SKM-1 (cell line): Measurements from ENCODE around the gene PLXNC1.
A peak's percentile ranks its signal among the peaks of the same experiment; 100 is the strongest.

ENCODE experiments used
- DNase-seq: peaks from one replicate; lab custom pipeline; 2025; ENCODE audit not compliant: unreplicated experiment; lab: John Stamatoyannopoulos, UW

Gene PLXNC1

DNA sequence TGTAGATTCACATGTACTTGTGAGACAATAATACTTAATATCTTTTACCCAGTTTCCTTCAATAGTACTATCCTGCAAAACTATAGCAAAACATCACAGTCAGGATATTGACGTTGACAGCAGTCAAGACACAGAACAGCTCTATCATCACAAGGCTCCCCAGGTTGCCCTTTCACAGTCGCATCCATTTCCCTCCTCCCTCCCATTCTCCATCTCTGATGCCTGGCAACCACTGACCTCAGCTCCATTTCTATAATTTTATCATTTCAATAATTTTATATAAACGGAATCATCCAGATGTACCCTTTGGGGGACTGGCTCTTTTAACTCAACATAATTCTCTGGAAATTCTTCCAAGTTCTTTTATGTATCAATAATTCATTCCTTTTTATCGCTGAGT, 81.5 kb downstream of the PLXNC1 start:
- no peak for DNase-seq

DNA sequence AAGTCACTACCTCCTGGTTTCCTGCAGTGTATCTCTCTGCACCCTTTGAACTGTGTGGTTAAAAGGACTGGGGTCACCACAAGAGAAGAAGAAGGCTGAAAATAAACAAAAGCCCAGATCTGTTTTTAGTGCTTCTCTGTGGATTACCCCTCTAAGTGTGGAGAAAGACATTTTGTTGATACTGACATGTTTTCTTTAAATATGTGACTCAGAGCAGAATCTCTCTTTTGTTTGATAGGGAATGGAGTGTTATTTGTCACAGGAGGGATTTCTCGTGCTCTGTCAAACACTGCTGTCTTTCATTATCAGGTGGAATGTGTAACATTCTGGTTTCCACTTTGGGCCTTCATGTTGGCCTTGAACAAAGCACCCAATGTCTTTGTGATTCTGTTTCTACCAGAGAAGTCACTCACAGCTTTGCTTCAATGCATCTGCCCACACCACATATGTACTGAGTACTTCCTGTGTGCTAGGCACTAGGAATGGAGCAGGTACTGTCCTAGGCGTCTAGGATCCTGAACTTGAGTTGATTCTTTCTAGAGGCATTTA, 82.1 kb downstream of the PLXNC1 start:
- DNase-seq = no peak

DNA sequence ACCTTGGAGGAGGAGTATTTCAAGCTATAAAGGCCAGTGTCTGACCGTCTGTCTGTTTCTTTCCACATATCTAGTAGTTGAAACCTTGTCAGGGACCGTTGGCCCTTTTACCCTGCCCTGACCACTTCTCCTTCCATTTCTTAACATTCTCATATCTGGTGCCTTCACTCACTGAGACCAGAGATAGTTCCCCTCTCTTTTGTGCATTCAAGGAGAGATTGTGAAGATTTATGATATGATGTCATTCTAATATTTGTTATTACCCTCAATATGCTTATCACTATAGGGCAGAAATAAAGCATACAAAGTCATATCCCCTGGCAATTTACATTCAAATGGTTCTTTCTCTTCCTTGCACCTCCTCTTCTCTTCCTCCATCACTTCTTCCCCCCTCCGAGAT, 83.3 kb downstream of the PLXNC1 start:
- DNase-seq = peak; percentile 13

DNA sequence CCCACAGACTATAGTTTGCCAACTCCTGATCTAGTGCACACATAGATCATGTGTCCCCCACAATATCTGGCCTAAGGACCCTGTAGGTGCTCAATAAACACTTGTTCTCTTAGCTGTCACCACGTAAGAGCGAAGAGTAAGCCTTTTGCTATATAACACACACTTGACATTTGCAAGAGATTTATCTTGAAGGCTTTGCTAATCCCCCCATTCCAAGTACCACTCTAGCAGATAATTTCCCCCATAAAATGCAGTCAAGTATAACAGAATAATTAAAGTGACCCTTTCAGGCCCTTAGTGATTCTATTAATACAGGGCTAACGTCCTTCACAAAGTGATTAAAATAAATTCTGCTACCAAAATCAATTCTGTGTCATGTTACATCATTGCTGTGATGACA, 87.5 kb downstream of the PLXNC1 start:
- DNase-seq = no peak

DNA sequence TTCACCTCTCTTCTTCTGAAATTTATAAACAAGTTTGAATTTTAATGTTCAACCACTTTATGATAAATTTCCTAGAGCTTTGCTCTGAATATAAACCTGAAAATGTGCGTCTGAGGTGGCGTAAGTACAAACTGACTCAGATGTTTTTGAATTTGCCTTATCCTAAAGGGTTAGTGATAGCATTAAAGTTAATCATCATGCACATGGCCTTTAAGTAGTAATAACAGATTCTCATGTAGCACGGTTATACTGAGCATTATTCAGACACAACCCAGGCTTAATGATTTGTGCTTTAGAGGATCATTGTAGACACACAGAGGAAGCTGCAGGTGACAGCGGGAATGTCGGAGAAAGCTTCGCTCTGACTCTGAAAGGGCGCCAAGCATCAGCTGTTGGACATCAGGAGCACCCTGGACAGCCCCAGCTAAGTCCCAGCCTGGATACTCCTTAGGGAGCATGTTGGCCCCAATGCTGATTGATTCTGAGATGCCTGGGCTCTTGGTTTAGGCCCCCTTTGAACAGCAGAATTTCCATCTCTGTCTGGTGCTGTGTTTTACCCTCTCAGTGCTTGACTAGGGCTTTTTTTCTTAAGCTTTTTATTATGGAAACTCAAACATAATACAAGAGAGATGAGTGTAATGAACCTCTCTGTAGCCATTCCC, 91.1 kb downstream of the PLXNC1 start:
- DNase-seq = no peak

DNA sequence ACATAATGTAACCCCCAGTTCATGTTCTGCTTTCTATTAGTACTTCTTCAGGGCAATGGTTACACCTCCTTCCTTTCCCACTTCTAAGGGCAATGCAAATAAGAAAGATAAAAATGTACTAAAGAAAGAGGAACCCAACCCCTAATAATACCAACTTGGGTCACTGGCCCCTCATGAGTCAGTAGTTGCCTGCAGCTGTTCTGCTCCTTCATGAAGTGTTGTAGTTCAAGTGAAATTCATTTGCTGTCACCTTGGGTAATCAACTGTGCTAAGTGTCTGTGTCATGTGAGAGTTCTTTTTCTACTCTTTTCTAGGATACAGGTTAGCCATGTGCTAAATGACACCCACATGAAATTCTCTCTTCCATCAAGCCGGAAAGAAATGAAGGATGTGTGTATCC, 91.8 kb downstream of the PLXNC1 start:
- DNase-seq = no peak

DNA sequence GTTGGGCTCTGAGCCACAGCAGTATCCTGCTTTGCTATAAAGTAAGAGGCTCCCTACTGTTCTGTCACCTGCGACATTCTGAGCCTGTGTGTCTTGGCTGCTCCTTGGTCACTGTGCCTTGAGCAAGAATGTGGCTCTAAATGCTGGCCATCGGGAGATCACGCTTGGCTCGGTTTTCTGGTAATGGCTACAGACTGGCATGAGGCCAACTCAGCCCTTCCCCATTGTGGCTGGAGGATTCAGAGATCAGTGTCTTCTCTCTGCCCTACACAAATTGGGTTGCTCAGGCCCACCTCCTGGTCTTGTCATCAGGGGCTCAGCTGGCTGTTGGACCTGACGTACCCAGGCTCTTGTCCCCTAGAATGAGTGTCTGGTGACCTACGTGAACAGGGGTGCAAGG, 94.5 kb downstream of the PLXNC1 start:
- no peak for DNase-seq

DNA sequence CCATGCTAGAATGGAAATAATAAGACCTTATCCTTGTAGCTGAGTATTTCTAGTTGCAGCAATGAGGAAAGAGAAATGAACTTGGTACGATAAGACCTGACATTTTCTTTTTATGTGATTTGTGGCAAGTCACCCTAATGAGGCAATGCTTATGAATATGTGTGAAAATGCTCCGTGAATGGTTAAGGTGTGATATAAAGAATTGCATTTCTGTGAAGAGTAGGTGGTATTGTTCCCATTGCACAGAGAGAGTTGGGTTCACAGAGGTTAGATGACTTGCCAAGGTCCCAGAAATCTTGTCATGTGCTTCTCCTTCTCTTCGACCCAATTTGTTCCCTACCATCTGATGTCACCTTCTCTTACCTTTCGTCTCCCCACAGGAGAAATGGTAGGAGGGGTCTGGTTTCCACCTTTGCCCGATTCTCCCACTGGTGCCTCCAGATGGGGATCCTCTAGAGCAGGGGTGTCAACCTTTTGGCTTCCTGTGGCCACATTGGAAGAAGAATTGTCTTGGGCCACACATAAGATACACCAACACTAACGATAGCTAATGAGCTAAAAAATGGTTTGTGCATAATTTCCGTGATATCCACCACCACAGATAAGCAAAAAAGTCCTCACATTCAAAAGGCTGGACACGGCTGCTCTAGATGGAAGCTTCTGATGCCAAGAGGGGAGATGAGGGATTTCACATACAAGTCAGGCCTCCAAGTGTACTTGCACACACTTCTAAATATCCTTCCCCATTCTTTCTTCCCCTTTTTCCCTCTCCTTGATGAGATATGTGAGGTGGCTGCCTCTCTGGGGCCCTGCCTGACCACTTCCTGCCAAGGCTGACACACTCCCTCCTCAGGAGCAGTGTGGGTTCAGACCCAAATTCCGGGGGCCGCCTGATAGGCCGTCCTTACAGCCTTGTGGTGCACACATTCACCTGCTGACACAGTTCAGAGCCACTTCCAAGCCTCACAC, 96.1 kb downstream of the PLXNC1 start:
- peak; percentile 71 for DNase-seq

DNA sequence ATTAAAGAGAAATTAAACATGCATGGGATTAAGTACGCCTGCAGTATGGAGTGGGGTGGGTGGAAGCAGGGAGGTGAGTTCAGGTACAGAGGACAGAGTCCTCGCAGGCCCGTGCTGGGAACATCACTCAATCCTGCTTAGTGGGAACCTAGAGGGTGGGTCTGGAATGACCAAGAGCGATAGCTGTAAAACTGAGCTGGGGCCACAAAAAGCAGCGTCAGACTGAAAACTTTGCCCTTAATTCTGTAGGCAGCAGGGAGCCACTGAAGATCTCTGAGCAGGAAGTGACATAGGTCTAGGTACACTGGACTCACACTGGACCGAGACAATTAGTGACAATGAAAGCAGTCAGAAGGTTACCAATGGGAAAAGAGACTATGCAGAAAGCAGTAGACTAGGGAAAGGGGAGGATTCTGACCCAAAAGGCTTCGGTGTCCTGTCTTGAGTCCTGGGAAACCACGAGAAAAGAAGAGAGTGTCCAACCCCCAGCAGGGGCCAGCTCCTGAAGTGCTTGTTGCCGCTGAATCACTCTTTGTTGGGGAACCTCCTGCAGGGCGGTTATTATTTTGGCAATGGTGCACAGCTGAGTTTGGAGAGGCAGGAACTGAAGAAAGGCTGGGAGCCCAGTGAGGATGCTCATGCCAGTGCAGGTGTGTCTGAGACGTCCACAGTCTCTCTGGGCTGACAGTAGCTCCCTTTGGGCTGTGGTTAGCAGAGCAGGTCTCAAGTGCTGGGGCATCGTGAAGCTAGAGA, 97.4 kb downstream of the PLXNC1 start:
- no peak for DNase-seq

DNA sequence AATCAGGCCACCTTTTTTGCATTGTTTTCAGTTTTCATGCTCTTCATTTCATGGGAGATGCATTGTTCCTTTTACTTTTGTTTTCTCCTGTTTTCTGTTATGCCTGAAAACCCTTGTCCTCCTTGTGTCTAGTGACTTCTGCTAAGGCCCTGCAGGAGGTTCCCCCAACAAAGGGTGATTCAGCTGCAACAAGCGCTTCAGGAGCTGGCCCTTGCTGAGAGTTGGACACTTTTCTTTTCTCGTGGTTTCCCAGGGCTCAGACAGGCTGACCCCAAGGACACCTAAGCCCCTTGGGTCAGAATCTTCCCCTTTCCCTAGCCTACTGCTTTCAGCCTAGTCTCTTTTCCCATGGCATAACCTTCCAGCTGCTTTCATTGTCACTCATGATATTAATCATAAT, 98.9 kb downstream of the PLXNC1 start:
- no peak for DNase-seq

DNA sequence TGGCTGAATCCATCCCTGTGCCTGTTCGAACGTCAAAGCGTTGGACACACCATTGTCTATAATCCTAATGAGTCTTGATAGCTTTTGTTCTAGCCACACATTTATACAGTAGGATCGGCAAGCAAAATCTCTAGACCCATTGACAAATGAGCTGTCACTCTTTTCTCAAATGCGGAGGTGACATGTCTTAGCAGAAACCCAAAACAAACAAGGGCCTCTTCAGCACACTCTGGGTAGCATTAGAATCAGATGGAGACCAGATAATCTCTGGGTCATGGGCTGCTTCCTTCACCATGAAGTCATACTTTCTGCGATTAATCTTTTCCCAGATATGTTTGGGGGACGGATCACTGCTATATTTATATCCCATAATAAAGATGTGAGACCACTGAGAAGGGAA, 100.2 kb downstream of the PLXNC1 start:
- no peak for DNase-seq

DNA sequence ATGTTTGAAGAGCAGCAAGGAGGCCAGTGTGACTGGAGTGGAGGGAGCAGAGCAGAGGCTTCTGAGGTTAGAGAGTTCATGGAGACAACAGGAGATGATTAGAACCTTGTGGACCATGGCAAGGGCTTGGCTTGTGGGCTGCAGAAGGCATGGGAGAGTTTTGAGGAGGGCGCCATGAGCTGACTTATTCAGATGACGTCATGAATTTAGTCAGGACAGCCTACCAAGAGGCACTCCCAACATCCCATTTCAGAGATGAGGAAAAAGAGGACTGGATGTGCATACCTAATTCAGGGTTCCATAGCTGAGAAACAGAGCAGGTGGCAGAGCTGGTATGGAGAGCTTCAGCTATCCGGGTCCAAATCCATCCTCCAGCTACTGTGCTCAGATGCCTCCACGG, 101.8 kb downstream of the PLXNC1 start:
- DNase-seq = no peak

DNA sequence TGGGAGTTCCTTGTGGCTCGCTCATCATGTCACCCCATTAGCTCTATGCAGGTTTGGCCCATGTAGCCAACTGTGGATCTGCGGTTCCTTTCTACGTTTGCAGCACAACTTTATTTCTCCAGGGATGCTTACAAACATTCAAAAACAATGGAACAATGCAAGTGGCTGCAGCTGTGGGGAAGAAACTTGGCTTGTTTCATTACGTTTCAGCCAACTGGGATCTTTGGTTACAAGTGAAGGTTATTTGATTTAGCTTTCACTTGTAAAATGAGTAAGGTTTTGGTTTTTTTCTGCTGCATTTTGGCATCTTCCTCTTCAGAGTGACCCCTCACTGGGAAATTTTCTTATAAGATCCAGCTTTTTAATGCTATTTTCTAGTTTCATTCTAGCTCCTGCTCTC, 105.9 kb downstream of the PLXNC1 start:
- no peak for DNase-seq

DNA sequence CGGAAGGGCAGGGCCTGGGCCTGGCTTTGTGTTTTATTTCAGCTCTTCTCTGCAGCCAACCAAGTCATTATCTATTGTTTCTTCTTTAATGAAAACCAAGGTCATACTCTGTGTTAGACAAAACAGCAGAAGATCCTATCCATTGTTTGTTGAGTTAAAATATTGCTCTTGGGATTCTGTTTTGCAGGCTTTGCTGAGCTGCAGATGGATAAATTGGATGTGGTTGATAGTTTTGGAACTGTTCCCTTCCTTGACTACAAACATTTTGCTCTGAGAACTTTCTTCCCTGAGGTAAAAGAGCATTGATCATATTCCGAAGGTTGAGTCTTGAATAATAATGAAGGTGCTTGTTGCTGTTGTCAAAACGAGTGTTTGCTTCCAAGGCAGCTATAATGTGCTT, 106.6 kb downstream of the PLXNC1 start:
- DNase-seq = no peak

DNA sequence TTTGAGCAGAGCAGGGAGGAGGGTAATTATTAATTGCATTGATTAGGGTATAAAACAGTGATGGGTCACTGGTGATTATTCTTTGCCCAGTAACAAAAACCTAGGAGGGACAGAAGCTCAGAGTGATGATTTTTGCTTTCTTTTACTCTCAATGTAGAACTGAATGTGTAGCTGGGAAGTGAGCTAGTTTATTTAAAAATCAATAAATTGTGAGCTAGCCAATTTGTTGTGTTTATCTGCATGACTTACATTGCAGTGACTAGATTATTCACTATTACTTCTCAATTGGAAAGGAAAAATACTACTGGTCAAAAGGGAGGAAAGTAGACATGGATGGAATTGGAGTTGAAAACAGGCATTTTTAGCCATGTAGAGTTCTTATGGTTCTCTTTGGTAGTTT, 107.1 kb downstream of the PLXNC1 start:
- no peak for DNase-seq

DNA sequence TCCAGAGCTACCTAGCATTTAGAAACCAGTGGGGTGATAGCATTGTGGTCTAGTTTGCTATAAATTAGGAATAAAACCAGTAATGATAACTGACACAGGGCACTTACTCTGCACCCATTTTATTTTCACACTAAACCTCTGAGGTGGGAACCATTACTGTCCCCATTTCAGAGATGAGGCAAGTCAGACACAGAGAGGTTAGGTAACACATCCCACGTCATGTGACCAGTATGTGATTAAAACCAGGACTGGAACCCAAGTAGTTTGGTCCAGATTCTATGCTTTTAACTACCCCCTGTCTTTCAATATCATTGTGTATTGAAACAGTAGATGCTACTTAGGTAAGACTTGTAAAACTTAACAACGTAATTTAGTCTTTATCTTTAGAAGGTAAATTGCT, 110.2 kb downstream of the PLXNC1 start:
- DNase-seq = no peak

DNA sequence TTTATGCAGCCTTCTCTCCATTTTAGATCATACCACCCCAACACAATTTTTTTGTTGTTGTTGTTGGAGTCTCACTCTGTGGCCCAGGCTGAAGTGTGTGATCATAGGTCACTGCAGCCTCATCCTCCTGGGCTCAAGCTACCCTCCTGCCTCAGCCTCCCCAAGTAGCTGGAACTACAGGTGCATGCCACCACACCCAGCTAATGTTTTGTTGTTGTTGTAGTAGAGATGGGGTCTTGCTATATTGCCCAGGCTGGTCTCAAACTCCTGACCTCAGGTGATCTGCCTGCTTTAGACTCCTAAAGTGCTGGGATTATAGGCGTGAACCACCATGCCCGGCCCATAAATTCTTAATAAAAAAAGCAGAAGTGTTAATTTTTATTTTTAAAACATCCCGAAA, 111.6 kb downstream of the PLXNC1 start:
- no peak for DNase-seq

DNA sequence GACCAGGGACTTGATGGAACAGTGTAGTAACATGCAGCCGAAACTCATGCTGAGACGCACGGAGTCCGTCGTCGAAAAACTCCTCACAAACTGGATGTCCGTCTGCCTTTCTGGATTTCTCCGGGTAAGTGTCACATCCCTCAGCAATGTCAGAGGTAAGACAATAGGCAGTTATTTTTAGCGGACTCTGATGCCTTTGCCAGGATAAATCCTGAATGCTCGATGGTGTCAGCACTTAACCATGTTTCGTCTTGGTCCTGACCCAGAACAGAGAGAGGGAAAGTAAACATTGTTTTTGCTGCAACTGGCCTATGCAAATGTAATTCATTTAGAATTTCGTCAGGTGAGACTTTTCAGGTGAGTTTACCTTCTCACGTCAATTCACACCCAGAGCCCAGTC, 112.3 kb downstream of the PLXNC1 start:
- no peak for DNase-seq

DNA sequence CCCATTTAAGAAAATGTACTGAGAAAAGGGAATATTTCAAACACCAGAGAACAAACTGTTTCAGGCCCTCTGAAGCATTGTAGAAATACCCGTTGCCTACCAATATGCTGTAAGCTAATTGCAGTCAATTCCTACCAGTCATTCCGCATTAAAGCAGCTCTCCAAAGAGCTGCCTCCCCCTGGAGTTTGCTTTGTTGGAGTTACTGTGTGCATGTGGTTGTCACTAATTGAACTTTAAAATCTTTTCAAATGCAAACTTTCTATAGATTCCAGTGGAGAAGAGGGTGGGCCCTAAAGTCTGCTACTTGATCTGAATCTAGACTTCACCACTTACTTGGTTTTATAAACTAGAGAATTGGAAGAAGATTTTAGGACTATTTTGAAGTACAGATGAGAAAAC, 112.7 kb downstream of the PLXNC1 start:
- no peak for DNase-seq

DNA sequence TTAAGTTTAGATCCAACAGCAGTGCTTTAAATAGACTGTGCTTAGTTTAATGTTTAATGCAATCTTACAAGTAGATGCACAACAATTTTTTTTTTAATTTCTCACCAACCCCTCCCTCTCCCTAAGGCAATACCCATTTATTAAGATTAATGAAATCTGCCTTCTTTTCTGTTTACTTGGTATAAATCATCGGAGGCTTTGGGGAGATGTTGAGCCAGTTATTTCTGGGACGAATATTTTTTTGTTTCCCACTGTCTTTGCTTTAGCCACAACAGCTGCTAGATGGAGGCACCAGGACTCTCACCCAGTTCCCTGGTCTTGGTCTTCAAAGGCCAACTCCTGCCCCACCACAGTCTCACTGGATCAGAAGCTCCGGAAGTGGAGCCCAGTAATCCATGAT, 113.4 kb downstream of the PLXNC1 start:
- DNase-seq = no peak

DNA sequence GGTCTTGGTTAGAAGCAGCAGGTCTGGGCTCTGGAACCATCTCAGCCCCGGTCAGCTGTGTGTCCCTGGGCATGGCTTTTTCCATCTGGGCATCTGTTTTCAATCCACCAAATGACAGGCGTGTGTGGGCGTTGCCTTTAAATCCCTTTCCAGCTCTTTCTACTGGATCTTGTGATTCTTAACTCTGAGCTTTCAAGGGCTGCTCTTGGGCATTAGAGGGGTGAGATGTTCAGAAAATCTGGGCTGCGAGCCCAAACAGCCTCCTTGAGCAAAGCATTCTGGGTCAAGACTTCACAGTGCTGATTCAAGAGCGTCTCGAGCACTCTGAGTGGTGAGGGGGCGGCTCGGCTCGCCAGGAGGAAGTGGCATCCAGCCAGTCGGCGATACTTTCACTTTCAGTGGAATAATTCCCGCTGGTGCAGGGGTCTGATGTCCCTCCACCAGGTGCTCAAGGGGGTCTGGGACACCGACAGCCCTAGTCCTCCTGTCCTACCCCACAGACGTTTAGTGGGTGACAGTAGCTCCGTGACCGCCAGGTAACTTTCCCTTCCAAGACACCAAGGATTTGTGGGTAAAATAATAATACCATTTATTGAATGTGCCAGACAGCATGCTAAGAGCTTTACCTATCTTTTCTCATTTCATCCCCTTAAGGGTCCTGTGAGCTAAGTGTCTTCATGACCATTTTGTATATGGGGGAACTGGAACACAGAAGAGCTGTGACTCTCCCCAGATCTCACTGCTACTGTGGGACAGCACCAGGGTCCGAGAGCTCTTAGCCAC, 114.0 kb downstream of the PLXNC1 start:
- DNase-seq = no peak
